AML-193 (cell line): ENCODE data around the gene RASSF8.

Experiments used
- DNase-seq, 2 experiments: peaks; one replicate each; lab custom pipeline; 2025; lab: John Stamatoyannopoulos, UW

Gene RASSF8

GRCh38 chr12:25993901-25994651, 35.6 kb downstream of the RASSF8 start:
- no peak for DNase-seq

- DNase-seq: no peak
Observed at GRCh38 chr12:25994901-25995625, 36.6 kb downstream of the RASSF8 start.

- no peak for DNase-seq
Observed at GRCh38 chr12:25995906-25996305, 37.4 kb downstream of the RASSF8 start.

DNA sequence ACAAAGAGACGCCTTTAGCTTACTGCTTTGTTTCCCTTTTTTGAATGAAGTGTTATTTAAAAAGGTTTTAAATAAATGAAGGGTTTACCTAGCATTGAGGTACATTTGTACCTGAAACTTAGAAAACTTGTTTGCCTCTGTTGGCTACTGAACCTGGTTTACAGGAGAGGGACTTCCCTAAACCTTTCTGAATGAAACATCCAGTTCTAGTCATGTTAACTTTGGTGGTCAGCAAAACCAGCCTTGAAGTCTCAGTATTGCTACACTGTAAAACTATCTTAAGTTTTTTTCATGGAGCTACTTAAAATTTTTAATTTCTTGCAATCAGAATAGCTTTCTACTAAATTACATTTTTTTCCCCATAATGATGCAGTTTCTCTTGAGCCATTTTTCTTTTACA, 38.2 kb downstream of the RASSF8 start:
- no peak for DNase-seq

- DNase-seq: no peak
Observed at GRCh38 chr12:25997201-25997963, 38.9 kb downstream of the RASSF8 start.

GRCh38 chr12:26000898-26001297, 42.4 kb downstream of the RASSF8 start:
- DNase-seq: no peak

- DNase-seq: no peak
Observed at GRCh38 chr12:26001530-26001929, 43.0 kb downstream of the RASSF8 start.

DNA sequence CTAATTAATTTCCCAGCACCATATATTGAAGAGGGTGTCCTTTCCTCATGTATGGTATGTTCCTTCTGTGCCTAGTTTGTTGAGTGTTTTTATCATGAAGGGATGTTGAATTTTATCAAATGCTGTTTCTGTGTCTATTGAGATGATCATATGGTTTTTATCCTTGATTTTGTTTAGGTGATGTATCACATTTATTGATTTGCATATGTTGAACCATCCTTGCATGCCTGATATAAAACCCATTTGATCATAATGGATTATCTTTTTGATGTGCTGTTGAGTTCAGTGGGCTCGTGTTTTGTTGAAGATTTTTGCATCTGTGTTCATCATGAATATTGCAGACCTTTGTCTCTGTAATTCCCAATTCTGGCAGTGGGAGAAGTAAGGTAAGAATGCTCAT, 44.6 kb downstream of the RASSF8 start:
- DNase-seq: no peak

DNA sequence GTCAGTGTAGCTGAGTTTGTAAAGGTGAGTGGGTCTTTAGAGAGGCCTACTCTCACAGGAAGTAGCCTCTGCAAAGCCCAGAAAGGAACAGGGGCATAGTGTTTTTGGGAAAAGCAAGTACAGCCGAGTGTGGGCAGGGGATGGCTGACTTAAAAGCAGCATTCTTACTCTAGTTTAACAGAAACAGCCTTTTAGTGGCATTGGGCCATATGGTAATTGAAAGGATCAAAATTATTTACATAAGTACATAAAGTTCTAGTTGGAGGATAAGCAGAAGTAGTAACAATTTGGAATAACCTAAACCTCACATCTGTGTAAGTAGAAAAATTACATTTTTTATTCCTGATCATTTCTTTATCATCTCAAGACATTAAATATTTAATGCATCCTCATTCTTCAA, 49.1 kb downstream of the RASSF8 start:
- DNase-seq: no peak

DNA sequence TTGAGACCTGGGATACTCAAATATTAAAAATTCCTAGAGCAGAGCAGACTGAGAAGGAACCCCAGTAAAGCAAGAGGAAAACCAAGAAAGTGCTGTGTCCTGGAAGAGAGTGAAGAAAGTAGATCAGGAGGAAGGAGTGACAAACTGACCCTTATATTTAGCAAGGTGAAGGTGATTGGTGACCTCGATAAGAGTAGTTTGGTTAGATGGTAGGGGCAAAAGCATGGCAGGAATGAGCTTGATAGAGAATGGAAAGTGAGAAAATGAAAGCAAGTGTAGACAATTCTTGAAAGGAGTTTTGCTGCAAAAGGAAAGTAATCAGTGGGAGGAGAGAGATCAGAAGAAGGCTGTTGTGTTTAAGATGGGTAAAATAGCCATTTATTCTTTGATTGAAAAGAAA, 51.1 kb downstream of the RASSF8 start:
- DNase-seq: no peak

DNA sequence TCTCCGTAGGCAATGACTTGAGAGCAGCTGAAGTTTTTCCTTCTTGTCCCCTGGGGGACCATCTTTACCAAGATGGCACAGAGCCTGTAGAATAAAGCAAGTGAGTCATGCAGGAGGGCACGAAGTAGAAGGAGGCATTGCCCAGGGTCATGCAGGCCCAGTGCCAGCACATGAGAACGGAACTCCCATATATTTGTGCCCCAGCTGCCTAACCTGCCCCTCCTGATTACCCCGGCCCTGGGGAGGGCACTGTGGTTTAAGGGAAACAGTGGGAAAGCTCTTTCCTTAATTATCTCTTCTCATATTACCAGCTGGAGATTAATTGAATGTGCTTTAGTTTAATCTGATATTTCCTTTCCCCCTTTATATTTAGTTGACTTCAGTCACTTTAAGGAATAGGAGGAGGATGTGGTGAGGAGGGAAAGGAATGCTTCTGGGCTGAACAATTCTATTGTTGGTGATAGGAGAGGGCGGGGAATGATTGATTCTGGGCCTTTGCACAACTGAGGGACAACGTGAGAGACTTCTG, 51.9 kb downstream of the RASSF8 start:
- DNase-seq: no peak

DNA sequence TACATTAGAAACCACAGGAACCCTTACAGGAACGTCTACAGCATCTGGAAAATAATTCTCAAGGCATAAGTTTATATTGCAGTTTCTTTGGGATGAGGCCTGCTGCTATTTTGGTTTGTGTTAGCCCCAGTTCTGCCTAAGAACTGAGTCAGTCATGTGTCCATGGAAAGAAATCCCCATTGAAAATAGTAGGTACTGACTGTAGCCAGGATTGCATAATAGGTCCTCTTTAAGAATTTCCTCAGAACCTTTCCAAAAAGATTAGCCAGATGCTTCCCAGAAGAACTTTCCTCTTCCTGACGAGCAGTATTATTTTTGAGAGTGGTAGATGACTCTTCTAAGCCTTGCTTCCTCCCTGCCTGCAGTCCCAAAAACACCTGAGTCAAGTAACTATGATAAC, 52.6 kb downstream of the RASSF8 start:
- no peak for DNase-seq

GRCh38 chr12:26014085-26014484, 55.6 kb downstream of the RASSF8 start:
- no peak for DNase-seq

GRCh38 chr12:26016516-26016915, 58.0 kb downstream of the RASSF8 start:
- no peak for DNase-seq

DNA sequence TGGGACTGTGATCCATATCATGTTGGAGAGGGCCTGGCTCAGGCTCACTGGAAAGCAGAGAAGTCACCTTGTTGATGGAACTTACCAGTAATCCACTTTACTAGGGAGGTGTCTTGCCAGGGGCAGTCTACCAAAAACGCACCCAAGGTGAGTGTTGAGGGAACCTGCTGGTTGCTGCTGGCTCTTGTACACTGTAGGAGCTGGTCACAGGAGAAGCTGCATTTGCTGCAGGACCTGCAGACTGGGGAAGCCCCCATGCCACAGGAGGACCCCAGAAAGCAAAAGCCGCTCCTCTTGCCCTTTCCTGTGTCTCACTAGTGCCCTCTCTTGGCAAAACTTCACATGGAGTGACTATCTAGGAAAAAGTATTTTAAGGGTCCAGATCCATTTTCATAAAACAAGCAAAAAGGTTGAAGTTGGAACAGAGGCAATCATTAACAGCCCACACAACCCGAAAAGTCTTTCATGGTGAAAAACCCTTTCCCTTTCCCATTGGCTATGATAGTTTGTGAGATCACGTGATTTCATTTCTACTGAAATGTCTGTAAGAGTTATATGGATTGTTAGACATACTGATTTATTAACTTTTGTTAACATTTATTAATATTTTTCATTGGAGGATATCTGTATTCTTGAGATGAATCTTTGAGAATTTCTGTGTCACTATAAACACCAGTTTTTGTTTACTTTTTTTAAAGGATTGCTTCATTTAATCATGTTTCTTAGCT, 59.2 kb downstream of the RASSF8 start:
- peak; percentile 6 for DNase-seq

GRCh38 chr12:26018926-26019325, 60.4 kb downstream of the RASSF8 start:
- DNase-seq: no peak

DNA sequence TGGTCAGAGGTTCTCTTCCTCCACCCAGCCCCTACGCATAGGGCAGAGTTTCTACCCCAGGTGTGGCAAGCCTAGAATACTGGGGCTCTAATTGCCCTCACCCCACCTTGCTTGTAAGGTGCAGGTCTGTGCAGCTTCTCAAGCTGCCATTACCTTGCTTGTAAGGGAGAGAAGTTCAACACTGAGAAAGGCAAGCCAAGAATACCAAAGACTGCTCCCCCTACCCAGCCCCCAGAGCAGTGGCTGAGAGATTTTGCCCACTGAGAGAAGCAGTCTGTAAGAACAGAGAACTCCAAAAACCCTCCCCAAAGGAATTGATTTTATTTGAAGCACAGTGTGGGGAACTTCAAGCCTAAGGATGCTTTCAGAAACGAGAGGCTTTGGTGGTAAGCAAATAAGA, 63.1 kb downstream of the RASSF8 start:
- no peak for DNase-seq

- no peak for DNase-seq
Observed at GRCh38 chr12:26022043-26022442, 63.6 kb downstream of the RASSF8 start.

GRCh38 chr12:26026713-26027112, 68.2 kb downstream of the RASSF8 start:
- DNase-seq: no peak

GRCh38 chr12:26027401-26027800, 68.9 kb downstream of the RASSF8 start:
- DNase-seq: no peak

GRCh38 chr12:26028953-26029735, 70.7 kb downstream of the RASSF8 start:
- DNase-seq: peak; percentile 30 to 41
